Activated CD8-positive, alpha-beta memory T cell treated with anti-CD3 and anti-CD28 coated beads, Interleukin-2, amount 50 U/mL, for 24 hours (primary cell): Measurements from ENCODE around the gene SPATS2.
"Not testable (repeated sequence)": the region's sequence is repeated elsewhere in the genome, so short reads cannot be mapped to it uniquely, and the experiment has no call there.

ENCODE experiments used
- DNase-seq: peaks from one replicate; pipeline ENCODE4 v3.0.0-alpha.2; 2020; ENCODE audit errors: extremely low read depth

SPATS2 gene

DNA sequence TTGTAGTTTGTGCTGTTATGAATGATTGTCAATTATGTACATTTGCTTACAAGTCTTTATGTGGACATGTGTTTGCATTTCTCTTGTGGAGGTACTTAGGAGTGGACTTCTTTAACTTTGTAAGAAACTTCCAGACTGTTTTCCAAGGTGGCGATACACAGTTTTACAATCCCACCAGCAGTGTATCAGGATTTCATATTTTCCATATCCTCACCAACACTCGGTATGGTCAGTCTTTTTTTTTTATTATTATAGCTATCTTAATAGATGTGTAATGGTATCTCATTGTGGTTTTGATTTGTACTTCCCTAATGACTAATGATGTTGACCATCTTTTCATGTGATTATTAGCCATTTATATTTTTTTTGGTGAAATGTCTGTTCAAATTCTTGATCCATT lies 97.9 kb downstream of the SPATS2 start:
- no peak for DNase-seq

DNA sequence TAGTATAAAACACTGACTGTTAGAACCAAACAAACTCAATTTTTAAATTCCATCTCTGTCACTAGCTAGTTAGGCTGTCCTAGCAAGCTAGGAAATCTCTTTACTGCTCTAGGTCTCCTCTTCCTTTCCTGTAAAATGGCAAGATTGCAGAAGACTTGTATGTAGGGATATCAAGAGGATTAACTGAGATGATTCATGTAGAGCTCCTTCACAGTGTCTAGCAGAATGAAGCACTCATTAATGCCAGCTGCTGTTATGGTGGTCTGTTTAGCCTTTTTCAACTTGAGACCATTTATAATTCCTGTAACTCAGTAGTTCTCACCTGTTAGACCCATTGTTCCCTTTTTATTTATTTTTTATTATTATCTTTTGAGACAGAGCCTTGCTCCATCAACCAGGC lies 103.7 kb downstream of the SPATS2 start:
- no peak for DNase-seq

DNA sequence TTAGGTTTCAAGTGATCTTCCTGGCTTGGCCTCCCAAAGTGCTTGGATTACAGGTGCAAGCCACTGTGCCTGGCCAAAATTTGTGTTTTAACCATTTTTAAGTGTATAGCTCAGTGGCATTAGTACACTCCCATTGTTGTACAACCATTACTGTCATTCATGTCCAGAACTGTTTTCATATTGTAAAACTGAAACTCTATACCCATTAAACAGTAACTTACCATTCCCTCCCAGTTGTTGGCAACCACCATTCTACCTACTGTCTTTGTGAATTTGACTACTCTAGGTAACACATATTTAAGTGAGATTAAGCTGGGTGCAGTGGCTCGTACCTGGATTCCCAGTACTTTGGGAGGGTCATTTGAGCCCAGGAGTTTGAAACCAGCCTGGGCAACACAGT lies 104.3 kb downstream of the SPATS2 start:
- DNase-seq = no peak

DNA sequence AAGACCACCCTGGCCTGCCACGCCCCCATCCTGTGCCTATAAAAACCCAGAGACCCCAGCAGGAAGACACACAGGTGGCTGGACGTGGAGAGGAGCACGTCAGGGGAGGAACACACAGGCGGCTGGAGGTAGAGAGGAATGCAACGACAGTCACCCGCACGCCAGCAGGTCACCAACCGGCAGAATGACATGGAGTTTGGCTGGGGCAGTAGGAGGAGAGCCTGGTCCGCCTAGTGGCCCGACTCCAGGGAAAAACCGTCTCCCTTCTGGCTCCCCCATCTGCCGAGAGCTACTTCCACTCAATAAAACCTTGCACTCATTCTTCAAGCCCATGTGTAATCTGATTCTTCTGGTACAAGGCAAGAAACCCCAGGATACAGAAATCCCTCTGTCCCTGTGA lies 108.8 kb downstream of the SPATS2 start:
- DNase-seq = no peak

DNA sequence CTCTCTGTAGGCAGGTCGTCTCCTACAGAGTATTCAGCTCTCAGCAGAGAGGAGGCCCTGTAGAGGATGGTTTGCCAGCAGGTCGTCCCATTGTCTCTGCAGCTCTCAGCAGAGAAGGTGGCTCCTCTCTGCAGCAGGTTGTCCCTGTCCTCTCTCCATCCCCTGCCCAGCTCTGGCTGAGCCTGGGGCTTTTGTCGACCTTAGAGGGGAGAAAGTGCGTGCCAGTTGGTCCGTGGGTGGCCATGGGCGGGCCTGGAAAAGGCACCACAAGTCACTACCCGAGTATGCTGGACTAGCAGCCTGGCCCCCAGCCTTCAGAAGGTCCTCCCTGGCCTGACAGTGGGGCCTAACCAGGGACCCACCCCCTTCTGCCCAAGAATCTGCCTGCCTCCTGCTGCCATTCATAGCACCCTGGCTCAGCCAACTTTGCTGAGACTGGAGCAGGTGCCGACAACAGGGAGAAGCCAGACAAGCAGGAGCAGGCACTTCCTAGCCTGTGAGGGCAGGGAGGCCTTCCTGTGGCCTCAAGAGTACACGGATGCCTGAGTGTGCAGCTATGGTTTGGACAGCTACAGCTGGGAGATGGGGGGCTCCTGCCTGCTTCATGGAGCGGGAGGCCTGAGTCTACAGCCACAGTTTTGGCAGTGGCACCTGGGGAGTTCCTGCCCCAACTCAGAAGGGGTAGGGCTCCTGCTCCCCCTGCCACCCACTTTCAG lies 111.8 kb downstream of the SPATS2 start:
- no peak for DNase-seq

DNA sequence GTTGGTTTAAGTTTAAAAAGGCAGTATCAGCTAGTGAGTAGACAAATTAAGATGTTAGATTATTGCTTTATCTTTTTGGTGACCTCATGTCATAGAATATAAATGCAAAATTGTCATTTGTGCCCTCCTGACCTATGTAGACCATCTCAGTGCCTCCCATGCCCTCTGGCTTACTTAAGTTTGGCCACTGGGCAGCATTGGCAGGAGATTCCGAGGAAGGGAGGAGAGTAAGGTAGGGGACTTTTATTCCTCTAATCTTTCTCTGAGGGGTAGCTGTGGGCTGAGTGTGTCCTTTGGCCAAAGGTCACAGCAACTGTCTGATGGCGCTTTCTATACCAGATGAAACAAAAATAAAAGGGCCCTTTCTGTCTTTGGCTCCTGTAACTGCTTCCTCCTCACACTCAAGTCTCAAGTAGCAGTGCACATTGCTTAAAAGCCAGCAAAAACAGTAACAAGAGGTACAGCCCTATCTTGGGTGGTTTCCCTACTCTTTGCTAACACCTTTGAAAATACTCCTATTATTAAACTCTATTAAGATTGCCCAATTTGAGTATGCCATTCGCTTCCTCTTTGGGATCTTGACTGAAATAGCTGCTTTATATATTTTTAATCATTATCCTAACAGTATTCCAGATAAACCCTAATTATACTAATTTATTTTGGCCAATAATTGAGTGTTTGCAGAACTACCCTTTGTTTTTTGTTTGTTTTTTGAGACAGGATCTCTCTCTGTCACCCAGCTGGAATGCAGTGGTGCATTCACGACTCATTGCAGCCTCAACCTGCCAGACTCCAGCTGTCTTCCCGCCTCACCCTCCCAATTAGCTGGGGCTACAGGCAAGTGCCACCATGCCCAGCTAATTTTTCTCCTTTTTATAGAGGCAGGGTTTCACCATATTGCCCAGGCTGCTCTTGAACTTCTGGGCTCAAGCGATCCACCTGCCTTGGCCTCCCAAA lies 115.1 kb downstream of the SPATS2 start:
- no peak for DNase-seq

DNA sequence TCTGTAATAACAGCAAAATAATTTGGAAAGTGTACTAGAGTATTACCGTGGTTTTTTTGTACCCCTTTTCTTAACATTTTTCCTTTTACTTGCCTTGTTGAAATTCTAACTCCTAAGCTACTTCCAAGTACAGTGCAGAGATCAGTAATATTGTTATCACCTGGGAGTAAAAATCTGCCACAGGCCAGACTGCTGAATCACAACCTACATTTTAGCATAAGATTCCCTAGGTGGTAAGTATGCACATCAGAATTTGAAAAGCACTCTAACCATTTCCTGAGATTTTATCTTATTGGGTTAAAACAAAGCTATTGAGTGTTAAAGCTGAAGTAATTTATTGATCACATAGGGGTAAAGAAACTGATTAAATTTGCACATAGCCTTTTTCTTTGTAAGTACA lies 116.4 kb downstream of the SPATS2 start:
- no peak for DNase-seq

DNA sequence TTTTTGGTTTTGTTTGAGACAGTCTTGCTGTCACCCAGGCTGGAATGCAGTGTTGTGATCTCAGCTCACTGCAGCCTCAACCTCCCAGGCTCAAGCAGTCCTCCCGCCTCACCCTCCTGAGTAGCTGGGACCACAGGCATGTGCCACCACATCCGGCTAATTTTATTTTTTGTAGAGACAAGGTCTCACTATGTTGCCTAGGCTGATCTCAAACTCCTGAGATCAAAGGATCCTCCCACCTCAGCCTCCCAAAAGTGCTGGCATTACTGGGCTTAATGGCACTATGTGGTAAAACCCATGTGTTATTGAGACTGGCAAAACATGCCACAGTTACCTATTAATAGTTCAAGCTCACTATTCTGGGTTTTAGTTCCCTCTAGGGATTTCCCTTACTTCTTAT lies 120.3 kb downstream of the SPATS2 start:
- DNase-seq = no peak

DNA sequence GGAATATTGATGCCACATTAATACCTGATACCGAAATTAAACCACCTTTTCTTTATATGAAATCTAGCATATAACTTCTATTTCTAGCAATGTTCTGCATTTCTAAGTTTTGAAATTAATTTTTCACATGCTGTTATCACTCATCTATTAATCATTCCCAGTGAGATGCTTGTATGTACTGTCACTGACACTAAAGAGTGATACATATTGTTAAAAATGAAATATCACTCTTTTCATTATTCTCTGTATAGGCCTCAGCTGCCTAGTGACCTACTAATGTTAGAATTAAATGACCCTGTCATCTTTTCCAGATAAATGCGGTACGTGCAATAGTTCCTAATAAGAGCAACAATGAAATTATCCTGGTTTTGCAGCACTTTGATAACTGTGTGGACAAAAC lies 121.9 kb downstream of the SPATS2 start:
- DNase-seq = no peak

DNA sequence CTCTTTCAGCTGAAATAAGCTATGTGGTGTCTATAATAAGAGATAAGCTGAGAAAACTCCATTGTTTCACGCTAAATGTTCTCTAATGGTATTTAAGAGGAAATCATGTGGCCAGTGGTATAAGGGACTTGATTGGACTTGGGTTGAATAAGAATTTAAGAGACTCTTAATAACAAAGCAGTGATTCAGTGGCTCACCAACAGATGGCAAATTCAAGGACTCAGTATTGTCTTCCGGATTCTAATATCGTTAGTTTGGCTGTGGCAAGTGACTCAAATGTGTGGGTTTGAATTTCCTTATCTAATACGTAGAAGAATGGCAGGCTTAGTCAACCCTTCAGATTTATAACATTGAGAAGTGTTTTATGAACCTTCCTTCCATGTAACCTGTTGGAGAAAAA lies 122.5 kb downstream of the SPATS2 start:
- DNase-seq = no peak

DNA sequence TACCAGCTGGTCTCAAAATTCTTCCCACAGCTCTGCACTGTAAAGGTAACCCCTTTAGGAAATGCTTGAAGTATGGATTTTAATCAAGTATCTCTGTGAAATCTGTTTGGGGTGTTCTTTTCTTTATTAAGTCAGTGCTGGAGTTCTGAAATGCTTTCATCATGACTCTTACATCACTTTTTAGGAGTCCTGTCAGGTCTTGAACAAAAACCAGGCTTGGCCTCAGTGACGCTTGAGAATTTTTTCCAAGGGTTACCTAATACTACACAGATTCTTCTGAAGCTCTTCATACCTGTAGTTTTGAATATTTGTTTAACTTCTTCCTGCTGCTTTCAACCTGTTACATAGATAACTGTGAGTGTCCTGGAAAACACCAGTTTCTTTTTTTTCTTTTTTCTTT lies 124.6 kb downstream of the SPATS2 start:
- DNase-seq = no peak

DNA sequence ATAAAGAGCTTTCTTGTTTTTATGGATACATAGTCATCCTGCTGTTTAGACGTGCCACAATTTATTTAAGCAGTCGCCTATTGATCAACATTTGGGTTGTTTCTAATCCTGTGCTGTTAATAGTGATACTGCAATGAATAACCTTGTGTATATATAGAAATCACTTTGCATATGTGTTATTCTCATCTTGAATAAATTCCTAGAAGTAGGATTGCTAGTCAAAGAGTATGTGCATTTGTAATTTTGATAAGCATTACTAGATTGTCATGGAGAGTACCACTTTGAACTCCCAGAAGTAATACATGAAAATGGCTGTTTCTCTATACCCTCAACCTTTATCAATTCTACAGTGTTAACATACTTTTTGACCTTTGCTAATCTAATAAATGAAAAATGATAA lies 126.6 kb downstream of the SPATS2 start:
- DNase-seq = no peak

DNA sequence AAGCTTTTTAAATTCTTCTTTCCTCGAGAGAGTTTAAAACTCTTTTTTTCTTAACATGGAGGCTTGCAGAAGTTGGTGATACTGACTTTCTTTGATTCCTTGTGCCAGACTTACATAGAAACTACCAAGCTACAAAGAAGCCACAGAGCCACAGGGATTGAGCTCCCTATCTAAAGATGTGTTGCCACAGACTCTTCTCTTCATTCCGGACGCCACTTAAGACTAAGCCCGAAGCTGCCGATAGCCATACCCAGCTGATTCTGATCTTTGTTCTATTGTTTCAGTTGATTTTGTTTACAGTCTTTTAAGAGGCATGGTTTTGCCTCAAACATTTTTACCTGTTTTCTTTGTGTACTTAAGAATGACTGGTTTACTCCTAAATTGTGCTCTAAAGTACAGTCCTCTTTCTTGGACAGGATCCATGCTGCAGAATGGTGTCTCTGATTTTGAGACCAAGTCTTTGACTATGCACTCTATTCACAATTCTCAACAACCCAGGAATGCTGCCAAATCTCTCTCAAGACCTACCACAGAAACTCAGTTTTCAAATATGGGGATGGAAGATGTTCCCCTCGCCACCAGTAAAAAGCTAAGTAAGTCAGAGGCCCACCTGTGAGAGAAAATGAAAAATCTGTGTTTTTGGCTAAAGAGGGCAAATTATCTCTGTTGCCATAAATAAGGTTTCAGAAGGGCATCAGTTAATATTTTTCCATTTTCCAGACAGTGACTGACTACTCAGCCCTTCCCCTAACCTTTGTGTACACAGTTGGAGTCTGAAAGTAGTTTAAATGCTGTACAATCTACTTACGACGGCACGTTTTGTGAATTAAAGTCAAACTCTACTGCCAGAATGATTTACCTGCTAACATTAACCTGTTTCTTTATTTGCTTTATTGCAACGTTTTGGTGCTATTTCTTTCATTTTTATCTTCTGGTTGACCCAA lies 129.4 kb downstream of the SPATS2 start:
- DNase-seq = no peak

DNA sequence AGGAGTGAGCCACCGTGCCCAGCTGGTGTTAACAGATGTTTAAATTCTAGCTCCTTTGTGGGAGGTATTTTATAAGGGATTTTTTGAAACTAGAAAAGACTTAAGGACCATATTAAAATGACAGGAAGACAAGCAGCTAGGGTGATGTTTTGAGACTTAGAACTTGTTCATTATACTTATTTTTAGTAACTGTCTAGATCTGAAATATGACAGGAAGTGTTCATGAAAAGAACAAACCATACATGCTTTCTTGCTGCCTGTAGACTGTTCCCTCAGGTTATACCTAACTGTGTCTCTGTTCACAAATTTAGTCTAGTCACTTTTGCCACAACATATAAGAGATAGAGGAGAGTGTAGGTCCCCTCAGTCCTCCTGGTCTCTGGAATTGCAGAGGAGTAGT lies 134.6 kb downstream of the SPATS2 start:
- no peak for DNase-seq

DNA sequence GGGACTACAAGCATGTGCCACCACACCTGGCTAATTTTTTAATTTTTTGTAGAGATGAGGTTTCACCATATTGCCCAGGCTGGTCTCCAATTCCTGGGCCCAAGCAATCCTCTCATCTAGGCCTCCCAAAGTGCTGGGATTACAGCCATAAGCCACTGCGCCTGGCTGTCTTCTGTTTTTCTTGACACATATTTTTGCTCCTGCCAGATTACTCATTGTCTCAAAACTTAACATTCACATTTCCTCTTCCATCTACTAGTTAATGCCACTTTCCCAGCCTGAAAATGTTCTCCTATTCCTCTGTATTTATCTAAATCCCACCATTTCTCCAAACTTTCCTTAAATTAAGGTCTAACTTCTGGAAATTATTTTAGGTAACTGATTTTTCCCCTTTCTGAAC lies 135.3 kb downstream of the SPATS2 start:
- DNase-seq = no peak

DNA sequence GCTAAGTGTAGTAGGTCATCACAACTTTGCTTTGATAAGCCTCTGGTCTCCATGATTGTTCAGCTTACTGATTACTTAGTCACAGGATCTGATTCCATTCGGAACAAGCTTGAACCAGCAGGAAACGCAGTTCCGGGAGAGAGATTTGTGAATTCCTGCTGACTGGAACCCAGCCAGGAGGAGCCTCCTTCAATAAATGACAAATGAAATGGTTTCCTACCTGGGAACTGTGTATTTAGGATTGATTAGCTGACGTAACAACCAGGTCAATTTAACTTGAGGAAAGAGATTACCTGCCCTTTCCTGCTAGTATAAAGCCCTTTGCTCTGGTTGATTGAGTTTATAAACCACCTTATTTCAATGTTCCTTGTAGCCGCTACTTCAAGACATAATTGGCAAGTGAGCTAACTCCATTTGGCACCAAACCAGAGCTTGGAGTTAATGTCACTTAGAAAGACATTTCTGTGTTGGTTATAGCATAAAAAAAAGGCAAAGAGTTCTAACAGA lies 136.5 kb downstream of the SPATS2 start:
- no peak for DNase-seq

DNA sequence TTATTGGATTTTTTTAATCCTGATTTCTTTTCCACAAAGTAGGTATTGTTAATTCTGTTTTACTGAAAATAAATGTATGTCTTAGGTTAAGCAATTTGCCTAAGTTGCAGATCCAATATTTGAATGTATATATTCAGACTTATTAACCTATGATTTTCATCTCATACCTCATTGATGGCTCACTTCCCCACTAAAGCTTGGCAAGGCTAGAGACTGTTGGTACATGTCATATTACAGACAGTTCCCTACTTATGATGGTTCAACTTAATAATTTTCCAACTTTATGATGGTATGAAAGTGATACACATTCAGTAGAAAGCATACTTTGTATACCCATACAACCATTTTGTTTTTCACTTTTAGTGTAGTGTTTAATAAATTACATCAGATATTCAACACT lies 138.4 kb downstream of the SPATS2 start:
- no peak for DNase-seq

DNA sequence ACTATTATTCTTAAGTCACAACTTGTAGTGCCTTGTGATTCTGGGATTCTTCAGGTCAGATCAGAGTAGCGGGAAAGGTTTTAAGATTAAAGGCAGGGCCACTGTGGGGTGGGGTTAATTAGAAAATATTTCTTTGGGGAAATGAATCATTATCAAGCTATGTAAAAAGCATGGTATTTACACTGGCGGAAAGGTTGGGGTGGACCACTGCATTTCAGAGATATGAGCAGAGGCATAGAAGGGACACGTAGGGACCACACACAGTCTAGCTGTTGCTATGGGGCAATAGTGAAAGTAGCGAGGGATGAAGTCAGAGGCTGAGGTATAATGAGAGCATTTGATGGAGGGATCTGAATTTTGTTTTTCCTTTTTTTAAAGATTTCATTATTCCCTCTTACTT lies 139.9 kb downstream of the SPATS2 start:
- no peak for DNase-seq

DNA sequence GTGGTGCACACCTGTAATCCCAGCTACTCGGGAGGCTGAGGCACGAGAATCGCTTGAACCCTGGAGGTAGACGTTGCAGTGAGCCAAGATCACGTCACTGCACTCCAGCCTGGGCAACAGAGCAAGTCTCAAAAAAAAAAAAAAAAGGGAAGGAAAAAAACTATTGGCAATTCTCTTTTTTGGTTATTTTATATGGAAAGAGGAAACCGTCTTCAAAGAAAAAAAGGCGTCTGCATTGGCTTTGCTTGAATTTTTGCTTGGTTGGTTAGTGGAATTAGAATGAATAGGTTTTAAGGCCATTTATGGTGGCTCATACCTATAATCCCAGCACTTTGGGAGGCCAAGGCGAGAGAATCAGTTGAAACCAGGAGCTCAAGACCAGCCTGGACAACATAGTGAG lies 142.4 kb downstream of the SPATS2 start:
- DNase-seq = not testable (repeated sequence)

DNA sequence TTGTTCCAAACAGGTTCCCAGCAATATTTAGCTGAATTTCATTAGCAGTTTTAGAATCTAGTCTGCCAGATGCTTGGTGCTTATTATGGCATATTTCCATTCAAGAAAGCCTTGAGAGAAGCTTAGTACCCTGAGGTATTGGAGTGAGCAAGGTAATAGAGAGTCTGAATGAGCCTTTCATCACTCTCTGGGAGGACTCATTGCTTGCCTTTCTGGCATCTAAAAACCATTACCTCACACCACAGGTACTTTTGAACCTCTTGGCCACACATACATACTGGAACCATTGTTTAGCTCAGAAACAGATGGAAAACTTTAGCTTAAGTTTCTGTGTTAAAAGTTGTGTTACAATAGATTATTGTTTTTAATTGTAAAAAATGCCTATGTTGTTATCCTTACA lies 144.1 kb downstream of the SPATS2 start:
- DNase-seq = no peak

DNA sequence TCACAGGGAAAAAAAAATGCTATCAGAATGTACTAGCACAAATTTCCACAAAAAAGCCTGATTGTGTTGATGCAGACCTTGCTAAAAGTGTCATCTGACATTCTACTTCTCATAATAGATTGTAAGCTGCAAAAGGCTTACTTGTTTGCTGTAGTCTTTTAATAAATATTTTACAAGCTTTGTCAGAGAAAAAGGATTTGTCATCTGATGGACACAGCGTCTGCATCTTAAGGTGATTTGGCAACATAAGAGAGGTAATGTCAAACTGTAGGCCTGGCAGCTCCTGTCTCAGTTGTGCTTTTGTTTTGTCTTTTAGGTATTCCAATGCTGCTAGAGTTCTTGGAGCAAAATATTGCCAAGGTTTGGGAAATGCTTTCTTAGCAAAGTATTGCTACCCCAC lies 145.3 kb downstream of the SPATS2 start:
- DNase-seq = no peak

DNA sequence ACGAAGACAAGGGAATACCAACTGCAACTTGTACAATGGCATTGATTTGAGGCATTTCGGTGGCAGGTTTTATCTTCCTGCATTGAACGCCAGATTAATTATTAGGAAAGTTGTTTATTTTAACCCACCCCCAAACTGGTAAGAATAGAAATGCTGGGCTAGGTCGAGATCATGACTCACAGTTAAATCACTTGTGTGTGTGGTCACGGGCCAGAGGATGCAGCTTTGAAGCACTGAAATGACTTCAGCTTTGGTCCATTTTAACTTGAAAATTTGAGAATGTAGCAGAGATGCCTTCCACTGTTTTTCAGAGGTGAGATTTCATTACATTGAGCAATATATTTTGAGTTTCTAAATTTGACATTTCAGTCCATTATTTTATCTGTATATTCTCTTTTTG lies 148.0 kb downstream of the SPATS2 start:
- DNase-seq = no peak
